ENCODE measurements around the gene PNN.
"Not testable (repeated sequence)": the region's sequence is repeated elsewhere in the genome, so short reads cannot be mapped to it uniquely, and the experiment has no call there.

Gene PNN

GRCh38 chr14:39174560-39175444, at the start of gene PNN:
TSS of gene PNN (plus strand) at chr14:39175254. CDS start at chr14:39175280, 26 bp downstream.
- H3K9me3 ChIP-seq (ENCODE audit: control insufficient read depth in 1 of 2, low read length in 2 of 2) = peaks cover 0 to 2% of the 10 kb centered on the region in 2 donors
- peak within 1 kb of the TSS; percentile 94 for H3K27ac ChIP-seq (ENCODE audit: low read depth, low read length)
- H3K4me3 ChIP-seq (ENCODE audit: low read depth in 1 of 2, low read length in 2 of 2) = peak within 1 kb of the TSS; percentile 93 to 98
- H3K4me1 ChIP-seq (ENCODE audit: control insufficient read depth in 1 of 2, insufficient read depth in 2 of 2, low read length in 2 of 2) = peaks cover 4 to 17% of the 10 kb centered on the region in 2 donors
- H3K36me3 ChIP-seq (ENCODE audit: control insufficient read depth in 1 of 2, insufficient read depth in 2 of 2, low read length in 2 of 2) = peaks cover 15 to 32% of the 10 kb centered on the region in 2 donors
- H3K27me3 ChIP-seq (ENCODE audit: control insufficient read depth in 1 of 2, insufficient read depth in 2 of 2, low read length in 2 of 2) = no peaks in the 10 kb centered on the region
- H3K9ac ChIP-seq (ENCODE audit: low read depth in 1 of 2, low read length in 2 of 2) = peak within 1 kb of the TSS; percentile 94 to 99

GRCh38 chr14:39137835-39138234, 37.2 kb upstream of the PNN start:
- H3K4me3 ChIP-seq (ENCODE audit: low read depth in 1 of 2, low read length in 2 of 2); H3K9me3 ChIP-seq (ENCODE audit: control insufficient read depth in 1 of 2, low read length in 2 of 2); H3K9ac ChIP-seq (ENCODE audit: low read depth in 1 of 2, low read length in 2 of 2); H3K27ac ChIP-seq (ENCODE audit: low read depth, low read length); H3K27me3 ChIP-seq (ENCODE audit: control insufficient read depth in 1 of 2, insufficient read depth in 2 of 2, low read length in 2 of 2); H3K4me1 ChIP-seq (ENCODE audit: control insufficient read depth in 1 of 2, insufficient read depth in 2 of 2, low read length in 2 of 2): not testable (repeated sequence)
- H3K36me3 ChIP-seq (ENCODE audit: control insufficient read depth in 1 of 2, insufficient read depth in 2 of 2, low read length in 2 of 2) = peaks cover 10 to 53% of the 10 kb centered on the region in 2 donors

DNA sequence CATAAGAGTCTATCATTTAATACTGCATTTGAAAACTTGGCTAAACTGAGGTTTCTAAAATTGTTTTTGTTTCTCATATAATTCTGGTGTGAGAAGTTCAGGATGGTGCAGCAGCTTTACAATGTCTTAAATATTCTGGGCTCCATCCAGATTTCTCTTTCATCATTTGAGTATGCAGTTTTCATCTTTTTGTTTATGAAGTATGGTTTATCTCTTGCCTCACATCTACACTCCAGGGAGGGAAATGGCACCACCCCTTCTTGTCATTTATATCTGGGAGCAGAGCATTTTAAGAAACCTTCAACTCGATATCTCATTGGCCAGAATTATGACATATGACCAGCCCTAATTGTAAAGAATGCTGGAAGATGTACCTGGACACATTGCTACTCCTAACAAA, 36.6 kb upstream of the PNN start:
- H3K36me3 ChIP-seq (ENCODE audit: control insufficient read depth in 1 of 2, insufficient read depth in 2 of 2, low read length in 2 of 2) = peaks cover 10 to 53% of the 10 kb centered on the region in 2 donors
- H3K9me3 ChIP-seq (ENCODE audit: control insufficient read depth in 1 of 2, low read length in 2 of 2) = no peaks in the 10 kb centered on the region

DNA sequence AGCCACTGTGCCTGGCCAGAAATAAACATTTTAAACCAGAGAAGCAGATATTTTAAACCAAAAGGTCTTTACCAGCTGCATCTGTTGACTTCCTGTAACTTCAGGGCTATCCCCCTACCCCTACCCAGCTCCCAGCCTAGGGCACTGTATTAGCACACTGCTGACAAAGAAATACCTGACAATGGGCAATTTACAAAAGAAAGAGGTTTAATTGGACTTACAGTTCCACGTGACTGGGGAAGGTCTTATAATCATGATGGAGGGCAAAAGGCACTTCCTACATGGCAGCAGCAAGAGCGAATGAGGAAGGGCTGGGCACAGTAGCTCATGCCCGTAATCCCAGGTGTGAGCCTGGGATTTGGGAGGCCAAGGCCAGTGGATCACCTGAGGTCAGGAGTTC, 34.9 kb upstream of the PNN start:
- Histone ChIP-seq H3K4me1 (ENCODE audit: control insufficient read depth in 1 of 2, insufficient read depth in 2 of 2, low read length in 2 of 2) (no peaks in the 10 kb centered on the region), H3K9ac (ENCODE audit: low read depth in 1 of 2, low read length in 2 of 2) (no peak overlapping the region), H3K4me3 (ENCODE audit: low read depth in 1 of 2, low read length in 2 of 2) (no peak overlapping the region), H3K27me3 (ENCODE audit: control insufficient read depth in 1 of 2, insufficient read depth in 2 of 2, low read length in 2 of 2) (no peaks in the 10 kb centered on the region), H3K27ac (ENCODE audit: low read depth, low read length) (no peak overlapping the region), H3K36me3 (ENCODE audit: control insufficient read depth in 1 of 2, insufficient read depth in 2 of 2, low read length in 2 of 2) (peaks cover 6 to 40% of the 10 kb centered on the region in 2 donors), H3K9me3 (ENCODE audit: control insufficient read depth in 1 of 2, low read length in 2 of 2) (no peaks in the 10 kb centered on the region)

More for the DNA sequence above, 36.6 kb upstream of the PNN start:
- H3K4me1 ChIP-seq (ENCODE audit: control insufficient read depth in 1 of 2, insufficient read depth in 2 of 2, low read length in 2 of 2) = no peaks in the 10 kb centered on the region
- no peak overlapping the region for H3K4me3 ChIP-seq (ENCODE audit: low read depth in 1 of 2, low read length in 2 of 2)
- H3K27me3 ChIP-seq (ENCODE audit: control insufficient read depth in 1 of 2, insufficient read depth in 2 of 2, low read length in 2 of 2) = no peaks in the 10 kb centered on the region
- H3K27ac ChIP-seq (ENCODE audit: low read depth, low read length) = no peak overlapping the region
- no peak overlapping the region for H3K9ac ChIP-seq (ENCODE audit: low read depth in 1 of 2, low read length in 2 of 2)

GRCh38 chr14:39141623-39142022, 33.4 kb upstream of the PNN start:
- H3K27me3 ChIP-seq (ENCODE audit: control insufficient read depth in 1 of 2, insufficient read depth in 2 of 2, low read length in 2 of 2) = not testable (repeated sequence)
- peaks cover 6 to 31% of the 10 kb centered on the region in 2 donors for H3K36me3 ChIP-seq (ENCODE audit: control insufficient read depth in 1 of 2, insufficient read depth in 2 of 2, low read length in 2 of 2)

DNA sequence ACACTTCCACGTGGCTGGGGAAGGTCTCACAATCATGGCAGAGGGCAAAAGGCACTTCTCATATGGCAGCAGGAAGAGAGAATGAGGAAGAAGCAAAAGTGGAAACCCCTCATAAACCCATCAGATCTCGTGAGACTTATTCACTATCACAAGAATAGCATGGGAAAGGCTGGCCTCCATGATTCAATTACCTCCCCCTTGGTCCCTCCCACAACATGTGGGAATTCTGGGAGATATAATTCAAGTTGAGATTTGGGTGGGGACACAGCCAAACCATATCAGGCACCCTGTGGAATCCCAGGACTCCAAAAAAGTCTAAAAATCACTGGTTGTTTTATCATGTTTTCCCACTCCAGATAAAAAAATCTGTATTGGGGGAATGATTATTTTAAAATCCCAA, 31.8 kb upstream of the PNN start:
- H3K4me3 ChIP-seq (ENCODE audit: low read depth in 1 of 2, low read length in 2 of 2); H3K27ac ChIP-seq (ENCODE audit: low read depth, low read length); H3K27me3 ChIP-seq (ENCODE audit: control insufficient read depth in 1 of 2, insufficient read depth in 2 of 2, low read length in 2 of 2); H3K9me3 ChIP-seq (ENCODE audit: control insufficient read depth in 1 of 2, low read length in 2 of 2); H3K4me1 ChIP-seq (ENCODE audit: control insufficient read depth in 1 of 2, insufficient read depth in 2 of 2, low read length in 2 of 2); H3K9ac ChIP-seq (ENCODE audit: low read depth in 1 of 2, low read length in 2 of 2): not testable (repeated sequence)
- H3K36me3 ChIP-seq (ENCODE audit: control insufficient read depth in 1 of 2, insufficient read depth in 2 of 2, low read length in 2 of 2) = peaks cover 4 to 22% of the 10 kb centered on the region in 2 donors

More at GRCh38 chr14:39141623-39142022, 33.4 kb upstream of the PNN start:
- not testable (repeated sequence) for H3K9ac ChIP-seq (ENCODE audit: low read depth in 1 of 2, low read length in 2 of 2); H3K4me3 ChIP-seq (ENCODE audit: low read depth in 1 of 2, low read length in 2 of 2); H3K27ac ChIP-seq (ENCODE audit: low read depth, low read length); H3K4me1 ChIP-seq (ENCODE audit: control insufficient read depth in 1 of 2, insufficient read depth in 2 of 2, low read length in 2 of 2); H3K9me3 ChIP-seq (ENCODE audit: control insufficient read depth in 1 of 2, low read length in 2 of 2)

- H3K4me1 ChIP-seq (ENCODE audit: control insufficient read depth in 1 of 2, insufficient read depth in 2 of 2, low read length in 2 of 2) = no peaks in the 10 kb centered on the region
- H3K36me3 ChIP-seq (ENCODE audit: control insufficient read depth in 1 of 2, insufficient read depth in 2 of 2, low read length in 2 of 2) = peaks cover 10 to 23% of the 10 kb centered on the region in 2 donors
- no peak overlapping the region for H3K4me3 ChIP-seq (ENCODE audit: low read depth in 1 of 2, low read length in 2 of 2)
- H3K27me3 ChIP-seq (ENCODE audit: control insufficient read depth in 1 of 2, insufficient read depth in 2 of 2, low read length in 2 of 2) = no peaks in the 10 kb centered on the region
- H3K9me3 ChIP-seq (ENCODE audit: control insufficient read depth in 1 of 2, low read length in 2 of 2) = no peaks in the 10 kb centered on the region
- H3K27ac ChIP-seq (ENCODE audit: low read depth, low read length) = no peak overlapping the region
- H3K9ac ChIP-seq (ENCODE audit: low read depth in 1 of 2, low read length in 2 of 2) = no peak overlapping the region
These were observed 29.6 kb upstream of the PNN start for GRCh38 chr14:39145266-39145966.

- no peaks in the 10 kb centered on the region for H3K27me3 ChIP-seq (ENCODE audit: control insufficient read depth in 1 of 2, insufficient read depth in 2 of 2, low read length in 2 of 2)
- H3K27ac ChIP-seq (ENCODE audit: low read depth, low read length) = no peak overlapping the region
- no peak overlapping the region for H3K4me3 ChIP-seq (ENCODE audit: low read depth in 1 of 2, low read length in 2 of 2)
- no peaks in the 10 kb centered on the region for H3K4me1 ChIP-seq (ENCODE audit: control insufficient read depth in 1 of 2, insufficient read depth in 2 of 2, low read length in 2 of 2)
- no peaks in the 10 kb centered on the region for H3K9me3 ChIP-seq (ENCODE audit: control insufficient read depth in 1 of 2, low read length in 2 of 2)
- no peak overlapping the region for H3K9ac ChIP-seq (ENCODE audit: low read depth in 1 of 2, low read length in 2 of 2)
- H3K36me3 ChIP-seq (ENCODE audit: control insufficient read depth in 1 of 2, insufficient read depth in 2 of 2, low read length in 2 of 2) = peaks cover 14 to 42% of the 10 kb centered on the region in 2 donors
These were observed 20.4 kb upstream of the PNN start for GRCh38 chr14:39154594-39155189.

- Histone ChIP-seq H3K9me3 (ENCODE audit: control insufficient read depth in 1 of 2, low read length in 2 of 2) (no peaks in the 10 kb centered on the region), H3K9ac (ENCODE audit: low read depth in 1 of 2, low read length in 2 of 2) (no peak overlapping the region), H3K4me3 (ENCODE audit: low read depth in 1 of 2, low read length in 2 of 2) (no peak overlapping the region), H3K27ac (ENCODE audit: low read depth, low read length) (no peak overlapping the region), H3K27me3 (ENCODE audit: control insufficient read depth in 1 of 2, insufficient read depth in 2 of 2, low read length in 2 of 2) (no peaks in the 10 kb centered on the region), H3K36me3 (ENCODE audit: control insufficient read depth in 1 of 2, insufficient read depth in 2 of 2, low read length in 2 of 2) (peaks cover 14 to 48% of the 10 kb centered on the region in 2 donors), H3K4me1 (ENCODE audit: control insufficient read depth in 1 of 2, insufficient read depth in 2 of 2, low read length in 2 of 2) (no peaks in the 10 kb centered on the region)
These were observed 17.6 kb upstream of the PNN start for GRCh38 chr14:39157491-39157890.
